HepG2 (cell line): Measurements from ENCODE around the gene GFOD1. TPM values are rescaled to one million over a fixed set of nuclear protein-coding genes. Genes with fewer than 3 reads are reported as not detected.
A peak's percentile ranks its signal among the peaks of the same experiment; 100 is the strongest.

ENCODE experiments used
- BRD4 ChIP-seq: sonication (generic); formaldehyde crosslinking; IDR thresholded peaks from 2 replicates; pipeline ENCODE4 v1.4.0; 2020; ENCODE audit warnings: missing genetic modification reagents
- ETV5 ChIP-seq: IDR thresholded peaks from 2 replicates; pipeline ENCODE4 v1.6.1; 2018; ENCODE audit warnings: missing biosample characterization, missing genetic modification reagents, inconsistent platforms, borderline replicate concordance
- GATAD2A ChIP-seq: IDR thresholded peaks from 2 replicates; pipeline ENCODE4 v1.6.1; 2016
- NCOR1 ChIP-seq: fragments of 200-600 bp; sonication (generic); IDR thresholded peaks from 2 replicates; pipeline ENCODE4 v1.7.0; 2017; ENCODE audit warnings: antibody characterized with exemption, low read length, borderline replicate concordance
- NR2F1 ChIP-seq, 2 experiments: fragments of 450-650 bp in 1 of 2; formaldehyde crosslinking in 1 of 2; IDR thresholded peaks; 2 replicates each; pipeline versions ENCODE4 v1.5.0 to v1.6.1; 2016 to 2020; ENCODE audit warnings: mild to moderate bottlenecking in 1 of 2, missing compliant biosample characterization in 1 of 2, missing genetic modification reagents in 1 of 2, moderate library complexity in 1 of 2
- TEAD3 ChIP-seq: optimal IDR thresholded peaks from 2 replicates; pipeline ENCODE3; 2016; ENCODE audit warnings: borderline replicate concordance
- ZNF264 ChIP-seq: sonication (generic); formaldehyde crosslinking; IDR thresholded peaks from 2 replicates; pipeline ENCODE4 v1.4.0; 2020; ENCODE audit warnings: missing genetic modification reagents
- ZNF552 ChIP-seq: sonication (generic); formaldehyde crosslinking; IDR thresholded peaks from 2 replicates; pipeline ENCODE4 v1.9.0; 2022; ENCODE audit warnings: missing genetic modification reagents, mild to moderate bottlenecking, borderline replicate concordance
- ZNF605 ChIP-seq: sonication (generic); formaldehyde crosslinking; IDR thresholded peaks from 2 replicates; pipeline ENCODE4 v1.8.0; 2022; ENCODE audit warnings: mild to moderate bottlenecking, missing genetic modification reagents
- ZSCAN22 ChIP-seq: sonication (generic); formaldehyde crosslinking; IDR thresholded peaks from 2 replicates; pipeline ENCODE4 v1.4.0; 2020; ENCODE audit warnings: mild to moderate bottlenecking, missing genetic modification reagents
- ZSCAN25 ChIP-seq: sonication (generic); formaldehyde crosslinking; IDR thresholded peaks from 2 replicates; pipeline ENCODE4 v1.8.0; 2022; ENCODE audit warnings: mild to moderate bottlenecking, missing genetic modification reagents
- ZSCAN31 ChIP-seq: sonication (generic); formaldehyde crosslinking; IDR thresholded peaks from 2 replicates; pipeline ENCODE4 v1.5.0; 2020; ENCODE audit warnings: low read depth, mild to moderate bottlenecking, missing genetic modification reagents
- polyA plus RNA-seq, 8 experiments: library from polyadenylated mRNA; depleted of rRNA in 3 of 8; stranded (reverse) in 7 of 8; unstranded in 1 of 8; fragments of >200 nt; fragmentation: Illumina TruSeq in 4 of 8; extraction: Trizol in 4 of 8; gene quantifications; 2 replicates each; pipeline versions ENCODE4 v1.2.1 to v1.2.3, GENCODE V29; 2011 to 2016; ENCODE audit warnings: low read depth in 4 of 8, missing spikeins in 1 of 8, mixed read lengths in 1 of 8; ENCODE audit not compliant: insufficient read depth in 1 of 8
- total RNA-seq, 5 experiments: library from RNA; depleted of rRNA; stranded (reverse); fragments of >200 nt; fragmentation: Illumina TruSeq; extraction: Trizol; gene quantifications; 2 replicates each; pipeline ENCODE4 v1.2.3, GENCODE V29; 2016; ENCODE audit warnings: low read depth in 1 of 5
- TF ChIP-seq, protein P1 (sequence below): sonication (generic); formaldehyde crosslinking; IDR thresholded peaks from 2 replicates; pipeline ENCODE4 v1.4.0; 2020; ENCODE audit warnings: missing genetic modification reagents, borderline replicate concordance
- TF ChIP-seq, protein P2 (sequence below): IDR thresholded peaks from 2 replicates; pipeline ENCODE4 v1.6.1; 2018; ENCODE audit warnings: missing genetic modification reagents, mild to moderate bottlenecking, missing compliant biosample characterization
- TF ChIP-seq, protein P3 (sequence below): sonication (generic); formaldehyde crosslinking; IDR thresholded peaks from 2 replicates; pipeline ENCODE4 v1.4.0; 2020; ENCODE audit warnings: mild to moderate bottlenecking, missing genetic modification reagents
- TF ChIP-seq, protein P4 (sequence below): sonication (generic); formaldehyde crosslinking; IDR thresholded peaks from 2 replicates; pipeline ENCODE4 v1.8.1; 2023; ENCODE audit warnings: mild to moderate bottlenecking, inconsistent platforms, moderate library complexity, missing genetic modification reagents, borderline replicate concordance
- TF ChIP-seq, protein P5 (sequence below): sonication (generic); formaldehyde crosslinking; IDR thresholded peaks from 2 replicates; pipeline ENCODE4 v1.4.0; 2020; ENCODE audit warnings: mild to moderate bottlenecking, missing genetic modification reagents
- TF ChIP-seq, protein P6 (sequence below), 2 experiments: fragments of 450-650 bp in 1 of 2; sonication (generic) in 1 of 2; formaldehyde crosslinking; IDR thresholded peaks; 2 replicates each; pipeline versions ENCODE4 v1.5.0 to v1.8.0; 2020 to 2022; ENCODE audit warnings: mild to moderate bottlenecking in 1 of 2, missing genetic modification reagents in 1 of 2

GFOD1 gene
- total and polyA plus RNA-seq, 2 of the 13 experiments (the other 11 are each of a cell fraction or from before 2014, with no cell fraction given), result 1.9 to 6.4 TPM

DNA sequence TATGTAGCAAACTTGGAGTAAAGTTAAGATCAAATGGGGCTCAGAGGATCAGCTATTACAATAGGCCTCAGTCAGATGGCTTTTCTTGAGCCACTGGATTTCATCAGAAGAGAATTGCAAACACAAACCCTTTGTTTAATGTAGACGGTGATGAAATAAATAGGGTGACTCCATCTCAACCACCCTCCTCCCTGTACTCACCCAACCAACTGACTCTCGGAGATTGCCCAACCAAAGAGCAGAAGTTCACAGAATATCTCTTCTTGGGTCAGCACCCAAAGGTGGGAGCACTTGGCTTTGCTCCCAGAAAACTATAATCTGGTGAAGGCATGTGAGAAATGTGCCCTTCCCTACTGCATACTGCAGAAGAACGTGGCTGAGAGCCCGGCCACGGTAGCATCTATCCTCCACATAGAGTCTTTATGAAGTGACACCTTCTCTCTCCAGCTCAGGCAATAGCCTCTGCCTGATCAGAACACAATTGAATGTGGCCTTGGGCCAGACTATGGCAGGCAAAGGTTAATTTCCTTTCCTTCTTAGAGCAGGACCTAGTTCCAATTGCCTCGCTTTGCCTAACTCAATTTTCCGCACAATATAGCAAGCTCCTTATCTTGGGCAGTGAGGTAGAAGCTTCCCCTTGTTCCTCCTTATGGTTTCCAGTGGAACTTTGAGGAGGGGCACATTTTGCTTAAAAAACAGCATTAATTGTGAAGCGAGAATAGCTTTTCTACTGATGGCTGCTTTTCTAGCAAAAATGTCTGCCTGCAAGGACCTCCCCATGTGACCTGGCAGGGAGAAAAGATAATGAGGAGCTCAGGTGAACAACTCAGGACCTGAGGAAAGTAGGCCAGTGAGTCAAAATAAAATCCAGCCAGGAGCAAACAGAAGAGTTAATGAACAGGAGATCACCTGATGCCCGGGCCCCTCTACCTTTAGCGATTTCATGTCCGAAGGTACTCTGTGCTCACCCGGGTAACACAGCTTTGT, 79.4 kb downstream of the GFOD1 start (continued):
- TF ChIP-seq, protein P1, sequence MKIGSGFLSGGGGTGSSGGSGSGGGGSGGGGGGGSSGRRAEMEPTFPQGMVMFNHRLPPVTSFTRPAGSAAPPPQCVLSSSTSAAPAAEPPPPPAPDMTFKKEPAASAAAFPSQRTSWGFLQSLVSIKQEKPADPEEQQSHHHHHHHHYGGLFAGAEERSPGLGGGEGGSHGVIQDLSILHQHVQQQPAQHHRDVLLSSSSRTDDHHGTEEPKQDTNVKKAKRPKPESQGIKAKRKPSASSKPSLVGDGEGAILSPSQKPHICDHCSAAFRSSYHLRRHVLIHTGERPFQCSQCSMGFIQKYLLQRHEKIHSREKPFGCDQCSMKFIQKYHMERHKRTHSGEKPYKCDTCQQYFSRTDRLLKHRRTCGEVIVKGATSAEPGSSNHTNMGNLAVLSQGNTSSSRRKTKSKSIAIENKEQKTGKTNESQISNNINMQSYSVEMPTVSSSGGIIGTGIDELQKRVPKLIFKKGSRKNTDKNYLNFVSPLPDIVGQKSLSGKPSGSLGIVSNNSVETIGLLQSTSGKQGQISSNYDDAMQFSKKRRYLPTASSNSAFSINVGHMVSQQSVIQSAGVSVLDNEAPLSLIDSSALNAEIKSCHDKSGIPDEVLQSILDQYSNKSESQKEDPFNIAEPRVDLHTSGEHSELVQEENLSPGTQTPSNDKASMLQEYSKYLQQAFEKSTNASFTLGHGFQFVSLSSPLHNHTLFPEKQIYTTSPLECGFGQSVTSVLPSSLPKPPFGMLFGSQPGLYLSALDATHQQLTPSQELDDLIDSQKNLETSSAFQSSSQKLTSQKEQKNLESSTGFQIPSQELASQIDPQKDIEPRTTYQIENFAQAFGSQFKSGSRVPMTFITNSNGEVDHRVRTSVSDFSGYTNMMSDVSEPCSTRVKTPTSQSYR (CRISPR knock-in tag), result peak; percentile 50; the same call in 1 of the 2 replicates
- TF ChIP-seq NR2F1 (CRISPR knock-in tag; IDR thresholded peaks at IDR 0.05) (peak; percentile 69 to 79; a peak in 3 of 4 replicates), NCOR1 (peak; percentile 99), ZSCAN31 (CRISPR knock-in tag) (peak; percentile 27; the same call in 1 of the 2 replicates), ZSCAN22 (CRISPR knock-in tag) (peak; percentile 82), ETV5 (no peak; the same call in 1 of the 2 replicates), ZNF605 (CRISPR knock-in tag) (no peak), TEAD3 (peak; percentile 97), ZNF264 (CRISPR knock-in tag) (peak; percentile 88; the same call in 1 of the 2 replicates), BRD4 (no peak), GATAD2A (CRISPR knock-in tag) (peak; percentile 99), ZNF552 (CRISPR knock-in tag) (no peak), ZSCAN25 (CRISPR knock-in tag) (peak; percentile 67; the same call in 1 of the 2 replicates)
- TF ChIP-seq, protein P2, sequence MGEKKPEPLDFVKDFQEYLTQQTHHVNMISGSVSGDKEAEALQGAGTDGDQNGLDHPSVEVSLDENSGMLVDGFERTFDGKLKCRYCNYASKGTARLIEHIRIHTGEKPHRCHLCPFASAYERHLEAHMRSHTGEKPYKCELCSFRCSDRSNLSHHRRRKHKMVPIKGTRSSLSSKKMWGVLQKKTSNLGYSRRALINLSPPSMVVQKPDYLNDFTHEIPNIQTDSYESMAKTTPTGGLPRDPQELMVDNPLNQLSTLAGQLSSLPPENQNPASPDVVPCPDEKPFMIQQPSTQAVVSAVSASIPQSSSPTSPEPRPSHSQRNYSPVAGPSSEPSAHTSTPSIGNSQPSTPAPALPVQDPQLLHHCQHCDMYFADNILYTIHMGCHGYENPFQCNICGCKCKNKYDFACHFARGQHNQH (CRISPR knock-in tag), result peak; percentile 64
- TF ChIP-seq, protein P3, sequence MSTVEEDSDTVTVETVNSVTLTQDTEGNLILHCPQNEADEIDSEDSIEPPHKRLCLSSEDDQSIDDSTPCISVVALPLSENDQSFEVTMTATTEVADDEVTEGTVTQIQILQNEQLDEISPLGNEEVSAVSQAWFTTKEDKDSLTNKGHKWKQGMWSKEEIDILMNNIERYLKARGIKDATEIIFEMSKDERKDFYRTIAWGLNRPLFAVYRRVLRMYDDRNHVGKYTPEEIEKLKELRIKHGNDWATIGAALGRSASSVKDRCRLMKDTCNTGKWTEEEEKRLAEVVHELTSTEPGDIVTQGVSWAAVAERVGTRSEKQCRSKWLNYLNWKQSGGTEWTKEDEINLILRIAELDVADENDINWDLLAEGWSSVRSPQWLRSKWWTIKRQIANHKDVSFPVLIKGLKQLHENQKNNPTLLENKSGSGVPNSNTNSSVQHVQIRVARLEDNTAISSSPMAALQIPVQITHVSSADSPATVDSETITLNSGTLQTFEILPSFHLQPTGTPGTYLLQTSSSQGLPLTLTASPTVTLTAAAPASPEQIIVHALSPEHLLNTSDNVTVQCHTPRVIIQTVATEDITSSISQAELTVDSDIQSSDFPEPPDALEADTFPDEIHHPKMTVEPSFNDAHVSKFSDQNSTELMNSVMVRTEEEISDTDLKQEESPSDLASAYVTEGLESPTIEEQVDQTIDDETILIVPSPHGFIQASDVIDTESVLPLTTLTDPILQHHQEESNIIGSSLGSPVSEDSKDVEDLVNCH (CRISPR knock-in tag), result no peak
- TF ChIP-seq, protein P4, sequence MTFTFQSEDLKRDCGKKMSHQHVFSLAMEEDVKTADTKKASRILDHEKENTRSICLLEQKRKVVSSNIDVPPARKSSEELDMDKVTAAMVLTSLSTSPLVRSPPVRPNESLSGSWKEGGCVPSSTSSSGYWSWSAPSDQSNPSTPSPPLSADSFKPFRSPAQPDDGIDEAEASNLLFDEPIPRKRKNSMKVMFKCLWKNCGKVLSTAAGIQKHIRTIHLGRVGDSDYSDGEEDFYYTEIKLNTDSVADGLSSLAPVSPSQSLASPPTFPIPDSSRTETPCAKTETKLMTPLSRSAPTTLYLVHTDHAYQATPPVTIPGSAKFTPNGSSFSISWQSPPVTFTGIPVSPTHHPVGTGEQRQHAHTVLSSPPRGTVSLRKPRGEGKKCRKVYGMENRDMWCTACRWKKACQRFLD (CRISPR knock-in tag), result 0 out of 2 replicates have a peak, but pooled peaks have one; percentile 56
- TF ChIP-seq, protein P5, sequence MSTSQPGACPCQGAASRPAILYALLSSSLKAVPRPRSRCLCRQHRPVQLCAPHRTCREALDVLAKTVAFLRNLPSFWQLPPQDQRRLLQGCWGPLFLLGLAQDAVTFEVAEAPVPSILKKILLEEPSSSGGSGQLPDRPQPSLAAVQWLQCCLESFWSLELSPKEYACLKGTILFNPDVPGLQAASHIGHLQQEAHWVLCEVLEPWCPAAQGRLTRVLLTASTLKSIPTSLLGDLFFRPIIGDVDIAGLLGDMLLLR (CRISPR knock-in tag), result 0 out of 2 replicates have a peak, but pooled peaks have one; percentile 69
- TF ChIP-seq, protein P6, sequence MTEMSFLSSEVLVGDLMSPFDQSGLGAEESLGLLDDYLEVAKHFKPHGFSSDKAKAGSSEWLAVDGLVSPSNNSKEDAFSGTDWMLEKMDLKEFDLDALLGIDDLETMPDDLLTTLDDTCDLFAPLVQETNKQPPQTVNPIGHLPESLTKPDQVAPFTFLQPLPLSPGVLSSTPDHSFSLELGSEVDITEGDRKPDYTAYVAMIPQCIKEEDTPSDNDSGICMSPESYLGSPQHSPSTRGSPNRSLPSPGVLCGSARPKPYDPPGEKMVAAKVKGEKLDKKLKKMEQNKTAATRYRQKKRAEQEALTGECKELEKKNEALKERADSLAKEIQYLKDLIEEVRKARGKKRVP (CRISPR knock-in tag; IDR thresholded peaks at IDR 0.05), result peak in 1 of 2 experiments; percentile 97; a peak in 2 of 4 replicates
